ENCODE data around the gene CRYGB. TPM values are rescaled to one million over a fixed set of nuclear protein-coding genes. Genes with fewer than 3 reads are reported as not detected.

CRYGB gene
- total RNA-seq, 2 experiments from 2014 or later = not detected

DNA sequence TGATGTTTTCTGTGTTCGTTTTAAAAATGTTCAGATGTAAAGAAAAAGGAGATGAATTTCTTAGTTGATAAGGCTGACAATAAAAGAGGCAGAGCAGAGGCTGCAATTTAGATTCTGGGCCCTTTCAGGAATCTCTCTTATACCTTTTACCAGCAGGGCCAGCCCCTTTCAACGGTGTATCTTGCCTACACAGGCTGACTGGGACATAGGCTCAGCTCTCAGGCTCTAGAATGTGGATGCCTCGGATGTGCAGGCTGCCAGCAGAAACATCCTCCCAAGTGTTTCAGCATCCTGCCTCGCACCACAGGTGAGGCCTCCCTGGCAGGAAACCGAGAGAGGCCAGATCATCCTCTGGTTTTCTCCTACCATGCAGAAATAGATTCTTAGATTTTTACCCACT lies 40.5 kb upstream of the CRYGB start:
- ChIA-PET POLR2A (no interaction called here), CTCF (no interaction called here)
- intact Hi-C loops (cut with DNase I, micrococcal nuclease) = no loop called here
- H3K4me1 Mint-ChIP-seq (ENCODE audit: low read depth) = no peaks in the 10 kb centered on the region
- ATAC-seq (ENCODE audit: poor library complexity) (no peak), DNase-seq (no peak)
- peaks cover 16% of the 10 kb centered on the region for H3K27me3 Mint-ChIP-seq
- Histone ChIP-seq H3K4me1 (ENCODE audit: insufficient read depth, low read length) (no peaks in the 10 kb centered on the region), H3K9me3 (ENCODE audit: control insufficient read depth in 1 of 2, insufficient read depth in 1 of 2, low read length in 2 of 2) (no peaks in the 10 kb centered on the region), H3K4me3 (ENCODE audit: low read length) (no peak overlapping the region), H3K27ac (ENCODE audit: low read depth in 1 of 2, low read length in 2 of 2) (no peak overlapping the region), H3K27me3 (ENCODE audit: control insufficient read depth in 1 of 2, insufficient read depth in 2 of 2, low read length in 2 of 2) (no peaks in the 10 kb centered on the region), H3K36me3 (ENCODE audit: insufficient read depth, low read length) (no peaks in the 10 kb centered on the region)
- H3K4me3 Mint-ChIP-seq = no peak overlapping the region
- H3K36me3 Mint-ChIP-seq (ENCODE audit: low read depth) = no peaks in the 10 kb centered on the region
- no peaks in the 10 kb centered on the region for H3K9me3 Mint-ChIP-seq
- TF ChIP-seq, protein P1, sequence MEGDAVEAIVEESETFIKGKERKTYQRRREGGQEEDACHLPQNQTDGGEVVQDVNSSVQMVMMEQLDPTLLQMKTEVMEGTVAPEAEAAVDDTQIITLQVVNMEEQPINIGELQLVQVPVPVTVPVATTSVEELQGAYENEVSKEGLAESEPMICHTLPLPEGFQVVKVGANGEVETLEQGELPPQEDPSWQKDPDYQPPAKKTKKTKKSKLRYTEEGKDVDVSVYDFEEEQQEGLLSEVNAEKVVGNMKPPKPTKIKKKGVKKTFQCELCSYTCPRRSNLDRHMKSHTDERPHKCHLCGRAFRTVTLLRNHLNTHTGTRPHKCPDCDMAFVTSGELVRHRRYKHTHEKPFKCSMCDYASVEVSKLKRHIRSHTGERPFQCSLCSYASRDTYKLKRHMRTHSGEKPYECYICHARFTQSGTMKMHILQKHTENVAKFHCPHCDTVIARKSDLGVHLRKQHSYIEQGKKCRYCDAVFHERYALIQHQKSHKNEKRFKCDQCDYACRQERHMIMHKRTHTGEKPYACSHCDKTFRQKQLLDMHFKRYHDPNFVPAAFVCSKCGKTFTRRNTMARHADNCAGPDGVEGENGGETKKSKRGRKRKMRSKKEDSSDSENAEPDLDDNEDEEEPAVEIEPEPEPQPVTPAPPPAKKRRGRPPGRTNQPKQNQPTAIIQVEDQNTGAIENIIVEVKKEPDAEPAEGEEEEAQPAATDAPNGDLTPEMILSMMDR (IDR thresholded peaks at IDR 0.05) = no peak
- no peak overlapping the region for H3K27ac Mint-ChIP-seq

DNA sequence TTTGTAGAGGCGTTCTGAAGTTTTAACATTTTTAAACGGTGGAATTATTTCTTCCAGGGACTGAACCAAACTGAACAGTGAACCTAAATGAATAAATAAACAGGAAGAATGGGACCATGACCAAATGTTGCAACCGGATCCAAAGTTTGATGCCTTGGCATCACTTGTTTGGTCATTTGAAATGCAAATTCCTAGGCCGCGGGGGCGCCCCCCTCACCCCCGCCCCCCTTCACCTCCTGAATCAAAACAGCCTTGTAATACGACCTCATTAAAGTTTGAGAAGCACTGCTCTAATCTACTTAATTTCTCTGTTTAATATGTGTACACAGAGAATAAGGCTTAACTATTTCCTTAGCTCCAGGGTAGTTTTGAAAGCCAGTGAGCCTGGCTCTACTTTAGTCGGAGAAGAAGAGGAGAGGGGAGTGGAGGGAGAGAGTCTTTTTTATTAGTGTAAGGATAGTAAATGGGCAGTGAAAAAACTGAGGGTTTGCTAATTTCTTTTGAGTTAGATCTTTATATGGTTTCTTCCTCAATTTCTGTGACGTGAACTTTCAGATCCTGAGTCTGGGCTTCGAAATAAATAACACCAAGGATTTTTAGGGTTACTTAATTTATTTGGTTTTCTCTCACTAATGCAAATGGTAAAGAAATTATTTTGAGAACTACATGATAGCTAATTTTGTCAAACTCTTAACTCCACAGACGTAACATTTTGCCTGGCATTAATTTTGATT lies 38.2 kb upstream of the CRYGB start:
- no peak overlapping the region for H3K4me3 Mint-ChIP-seq
- Histone ChIP-seq H3K27me3 (ENCODE audit: control insufficient read depth in 1 of 2, insufficient read depth in 2 of 2, low read length in 2 of 2) (no peaks in the 10 kb centered on the region), H3K9me3 (ENCODE audit: control insufficient read depth in 1 of 2, insufficient read depth in 1 of 2, low read length in 2 of 2) (no peaks in the 10 kb centered on the region), H3K4me3 (ENCODE audit: low read length) (no peak overlapping the region), H3K36me3 (ENCODE audit: insufficient read depth, low read length) (no peaks in the 10 kb centered on the region), H3K27ac (ENCODE audit: low read depth in 1 of 2, low read length in 2 of 2) (no peak overlapping the region), H3K4me1 (ENCODE audit: insufficient read depth, low read length) (no peaks in the 10 kb centered on the region)
- ChIA-PET POLR2A (no interaction called here), CTCF (no interaction called here)
- peaks cover 15% of the 10 kb centered on the region for H3K27me3 Mint-ChIP-seq
- H3K4me1 Mint-ChIP-seq (ENCODE audit: low read depth) = no peaks in the 10 kb centered on the region
- no peaks in the 10 kb centered on the region for H3K9me3 Mint-ChIP-seq
- TF ChIP-seq, protein P1 (IDR thresholded peaks at IDR 0.05) = no peak
- no peak overlapping the region for H3K27ac Mint-ChIP-seq
- intact Hi-C loops (cut with DNase I, micrococcal nuclease) = no loop called here
- no peak for ATAC-seq (ENCODE audit: poor library complexity)
- H3K36me3 Mint-ChIP-seq (ENCODE audit: low read depth) = no peaks in the 10 kb centered on the region
- no peak for DNase-seq

DNA sequence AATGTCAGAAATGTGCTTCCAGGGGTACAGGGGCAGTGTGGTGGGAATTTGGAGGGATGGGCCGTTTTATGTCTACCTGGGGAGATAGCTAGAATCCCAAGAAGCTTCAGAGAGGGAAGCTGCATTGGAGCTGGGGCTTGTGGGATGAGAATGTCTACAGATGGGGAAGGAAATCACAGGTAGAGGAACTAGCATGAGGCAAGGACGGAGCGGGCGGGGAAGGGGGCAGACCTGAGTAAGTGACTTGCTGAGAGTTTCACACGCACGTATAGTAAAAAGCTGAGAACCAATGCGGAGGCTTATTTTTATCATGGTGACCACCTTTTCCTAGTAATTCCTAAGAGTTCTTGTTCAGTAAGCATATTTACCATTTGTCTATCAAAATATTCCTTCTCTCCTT lies 37.6 kb upstream of the CRYGB start:
- Histone ChIP-seq H3K4me1 (ENCODE audit: insufficient read depth, low read length) (no peaks in the 10 kb centered on the region), H3K9me3 (ENCODE audit: control insufficient read depth in 1 of 2, insufficient read depth in 1 of 2, low read length in 2 of 2) (no peaks in the 10 kb centered on the region), H3K36me3 (ENCODE audit: insufficient read depth, low read length) (no peaks in the 10 kb centered on the region), H3K27me3 (ENCODE audit: control insufficient read depth in 1 of 2, insufficient read depth in 2 of 2, low read length in 2 of 2) (no peaks in the 10 kb centered on the region), H3K27ac (ENCODE audit: low read depth in 1 of 2, low read length in 2 of 2) (no peak overlapping the region), H3K4me3 (ENCODE audit: low read length) (no peak overlapping the region)
- Mint-ChIP-seq H3K27ac (no peak overlapping the region), H3K9me3 (no peaks in the 10 kb centered on the region), H3K36me3 (ENCODE audit: low read depth) (no peaks in the 10 kb centered on the region), H3K4me1 (ENCODE audit: low read depth) (no peaks in the 10 kb centered on the region), H3K27me3 (peaks cover 15% of the 10 kb centered on the region), H3K4me3 (no peak overlapping the region)
- TF ChIP-seq, protein P1 (IDR thresholded peaks at IDR 0.05) = no peak
- ChIA-PET POLR2A (no interaction called here), CTCF (no interaction called here)
- DNase-seq (peak in 1 of 14 experiments; percentile 6), ATAC-seq (ENCODE audit: poor library complexity) (no peak)
- intact Hi-C loops (cut with DNase I, micrococcal nuclease) = no loop called here
